ENCODE data around the gene GRIK5.
A peak's percentile ranks its signal among the peaks of the same experiment; 100 is the strongest.

The GRIK5 gene

GRCh38 chr19:42080764-42081375 lies 10.9 kb upstream of the GRIK5 start:
- in situ Hi-C loops (cut with HindIII; ENCODE audit: low pct_ligation_motif_present, low pct_unique_long_range_greater_than_20kb, low sequenced_read_pairs) = no loop called here
- no peak for DNase-seq

GRCh38 chr19:42079886-42080763 lies 10.1 kb upstream of the GRIK5 start:
- in situ Hi-C loops (cut with HindIII; ENCODE audit: low pct_ligation_motif_present, low pct_unique_long_range_greater_than_20kb, low sequenced_read_pairs) = no loop called here

GRCh38 chr19:42079276-42079669 lies 9.3 kb upstream of the GRIK5 start:
- in situ Hi-C loops (cut with HindIII; ENCODE audit: low pct_ligation_motif_present, low pct_unique_long_range_greater_than_20kb, low sequenced_read_pairs) = no loop called here
- DNase-seq = no peak

More at GRCh38 chr19:42079886-42080763, 10.1 kb upstream of the GRIK5 start:
- DNase-seq = no peak

- DNase-seq = no peak
- in situ Hi-C loops (cut with HindIII; ENCODE audit: low pct_ligation_motif_present, low pct_unique_long_range_greater_than_20kb, low sequenced_read_pairs) = no loop called here
Observed at GRCh38 chr19:42078538-42079275, 8.7 kb upstream of the GRIK5 start.

GRCh38 chr19:42078058-42078457 lies 8.1 kb upstream of the GRIK5 start:
- DNase-seq = no peak
- in situ Hi-C loops (cut with HindIII; ENCODE audit: low pct_ligation_motif_present, low pct_unique_long_range_greater_than_20kb, low sequenced_read_pairs) = no loop called here

- in situ Hi-C loops (cut with HindIII; ENCODE audit: low pct_ligation_motif_present, low pct_unique_long_range_greater_than_20kb, low sequenced_read_pairs) = no loop called here
- no peak for DNase-seq
Observed at GRCh38 chr19:42076380-42076944, 6.5 kb upstream of the GRIK5 start.

- DNase-seq = peak; percentile 98
- in situ Hi-C loops (cut with HindIII; ENCODE audit: low pct_ligation_motif_present, low pct_unique_long_range_greater_than_20kb, low sequenced_read_pairs) = no loop called here
Observed at GRCh38 chr19:42075616-42076379, 5.8 kb upstream of the GRIK5 start, which contains the start of gene ZNF574. ZNF574 (plus strand) TSS chr19:42076166; CDS start chr19:42078607, 2,441 bp downstream.

GRCh38 chr19:42075364-42075615 lies 5.3 kb upstream of the GRIK5 start:
- in situ Hi-C loops (cut with HindIII; ENCODE audit: low pct_ligation_motif_present, low pct_unique_long_range_greater_than_20kb, low sequenced_read_pairs) = no loop called here
- no peak for DNase-seq

- in situ Hi-C loops (cut with HindIII; ENCODE audit: low pct_ligation_motif_present, low pct_unique_long_range_greater_than_20kb, low sequenced_read_pairs) = no loop called here
Observed at GRCh38 chr19:42074513-42075363, 4.7 kb upstream of the GRIK5 start.

GRCh38 chr19:42071247-42071646 lies 1.2 kb upstream of the GRIK5 start:
- in situ Hi-C loops (cut with HindIII; ENCODE audit: low pct_ligation_motif_present, low pct_unique_long_range_greater_than_20kb, low sequenced_read_pairs) = no loop called here
- DNase-seq = no peak

More at GRCh38 chr19:42074513-42075363, 4.7 kb upstream of the GRIK5 start:
- DNase-seq = peak; percentile 29

- no peak for DNase-seq
- in situ Hi-C loops (cut with HindIII; ENCODE audit: low pct_ligation_motif_present, low pct_unique_long_range_greater_than_20kb, low sequenced_read_pairs) = no loop called here
Observed at GRCh38 chr19:42068756-42069571, 1.0 kb downstream of the GRIK5 start.

GRCh38 chr19:42068361-42068755 lies 1.6 kb downstream of the GRIK5 start:
- in situ Hi-C loops (cut with HindIII; ENCODE audit: low pct_ligation_motif_present, low pct_unique_long_range_greater_than_20kb, low sequenced_read_pairs) = no loop called here
- no peak for DNase-seq

GRCh38 chr19:42067315-42067888 lies 2.6 kb downstream of the GRIK5 start:
- DNase-seq = no peak
- in situ Hi-C loops (cut with HindIII; ENCODE audit: low pct_ligation_motif_present, low pct_unique_long_range_greater_than_20kb, low sequenced_read_pairs) = no loop called here

- DNase-seq = no peak
- in situ Hi-C loops (cut with HindIII; ENCODE audit: low pct_ligation_motif_present, low pct_unique_long_range_greater_than_20kb, low sequenced_read_pairs) = no loop called here
Observed at GRCh38 chr19:42066075-42066754, 3.8 kb downstream of the GRIK5 start.

GRCh38 chr19:42065511-42065910 lies 4.5 kb downstream of the GRIK5 start:
- in situ Hi-C loops (cut with HindIII; ENCODE audit: low pct_ligation_motif_present, low pct_unique_long_range_greater_than_20kb, low sequenced_read_pairs) = no loop called here
- no peak for DNase-seq

- in situ Hi-C loops (cut with HindIII; ENCODE audit: low pct_ligation_motif_present, low pct_unique_long_range_greater_than_20kb, low sequenced_read_pairs) = no loop called here
- DNase-seq = no peak
Observed at GRCh38 chr19:42065051-42065450, 5.0 kb downstream of the GRIK5 start.

Data from ACHN (cell line).